ENCODE results near the gene TSPAN4. TPM values are rescaled to one million over a fixed set of nuclear protein-coding genes. Genes with fewer than 3 reads are reported as not detected.
A peak's percentile ranks its signal among the peaks of the same experiment; 100 is the strongest.

Gene TSPAN4
- total and polyA plus RNA-seq, 2 of the 13 experiments (the other 11 are each of a cell fraction or from before 2014, with no cell fraction given), result 31.7 to 68.3 TPM

DNA sequence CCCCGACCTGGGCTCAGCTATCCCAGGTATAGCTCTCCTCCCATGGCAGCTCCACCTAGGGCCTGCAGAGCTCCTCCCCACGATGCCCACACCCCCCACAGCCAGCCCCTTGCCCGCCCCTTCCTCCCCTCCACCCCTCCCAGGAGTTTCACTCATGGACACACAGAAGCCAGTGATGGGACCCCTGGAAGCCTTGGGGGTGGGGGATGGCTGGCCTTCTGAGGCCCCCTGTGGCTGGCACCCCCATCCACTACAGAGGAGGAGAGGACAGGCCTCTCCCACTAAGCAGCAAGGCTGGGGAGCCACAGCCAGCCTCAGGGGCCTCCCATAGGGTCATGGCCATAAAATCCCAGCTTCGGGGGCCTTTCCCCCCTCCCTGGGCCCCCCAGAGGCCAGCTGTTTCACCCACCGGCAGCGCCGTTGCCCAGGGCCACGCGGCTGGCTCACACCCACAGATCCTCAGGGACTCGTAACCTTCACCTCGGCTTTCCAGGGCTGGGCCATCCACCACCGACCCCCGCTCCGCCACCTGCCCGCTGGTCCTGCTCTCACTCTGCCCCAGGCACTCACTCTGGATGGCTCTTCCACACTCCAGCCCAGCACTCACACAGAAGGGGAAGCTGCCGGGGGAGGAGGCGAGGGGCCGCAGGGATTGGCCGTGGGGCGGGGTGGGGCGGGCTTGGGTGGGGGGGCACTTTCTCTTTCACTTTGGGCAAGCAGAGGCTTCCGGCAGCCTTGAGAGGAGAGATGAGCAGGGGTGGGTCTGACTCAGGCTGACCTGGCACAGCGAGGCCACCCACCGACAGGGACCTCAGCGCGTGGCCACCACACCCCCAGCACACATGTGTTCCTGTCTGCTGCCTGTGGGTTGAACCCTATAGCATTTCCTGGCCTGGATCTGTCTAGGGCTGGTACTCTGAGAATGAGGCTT is 46.8 kb upstream of the TSPAN4 start (continued):
- TF ChIP-seq YY1 (IDR thresholded peaks at IDR 0.05; ENCODE audit: insufficient read depth, insufficient replicate concordance, low read depth, low read length), result no peak
- no peak for TF ChIP-seq ZNF850 (CRISPR knock-in tag; conservative IDR thresholded peaks at IDR 0.05)
- TF ChIP-seq RXRB (CRISPR knock-in tag; IDR thresholded peaks at IDR 0.05; ENCODE audit: borderline replicate concordance), result no peak
- TF ChIP-seq, protein P1, sequence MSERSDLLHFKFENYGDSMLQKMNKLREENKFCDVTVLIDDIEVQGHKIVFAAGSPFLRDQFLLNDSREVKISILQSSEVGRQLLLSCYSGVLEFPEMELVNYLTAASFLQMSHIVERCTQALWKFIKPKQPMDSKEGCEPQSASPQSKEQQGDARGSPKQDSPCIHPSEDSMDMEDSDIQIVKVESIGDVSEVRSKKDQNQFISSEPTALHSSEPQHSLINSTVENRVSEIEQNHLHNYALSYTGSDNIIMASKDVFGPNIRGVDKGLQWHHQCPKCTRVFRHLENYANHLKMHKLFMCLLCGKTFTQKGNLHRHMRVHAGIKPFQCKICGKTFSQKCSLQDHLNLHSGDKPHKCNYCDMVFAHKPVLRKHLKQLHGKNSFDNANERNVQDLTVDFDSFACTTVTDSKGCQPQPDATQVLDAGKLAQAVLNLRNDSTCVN (CRISPR knock-in tag; IDR thresholded peaks at IDR 0.05; ENCODE audit: borderline replicate concordance), result no peak
- TF ChIP-seq, protein P2, sequence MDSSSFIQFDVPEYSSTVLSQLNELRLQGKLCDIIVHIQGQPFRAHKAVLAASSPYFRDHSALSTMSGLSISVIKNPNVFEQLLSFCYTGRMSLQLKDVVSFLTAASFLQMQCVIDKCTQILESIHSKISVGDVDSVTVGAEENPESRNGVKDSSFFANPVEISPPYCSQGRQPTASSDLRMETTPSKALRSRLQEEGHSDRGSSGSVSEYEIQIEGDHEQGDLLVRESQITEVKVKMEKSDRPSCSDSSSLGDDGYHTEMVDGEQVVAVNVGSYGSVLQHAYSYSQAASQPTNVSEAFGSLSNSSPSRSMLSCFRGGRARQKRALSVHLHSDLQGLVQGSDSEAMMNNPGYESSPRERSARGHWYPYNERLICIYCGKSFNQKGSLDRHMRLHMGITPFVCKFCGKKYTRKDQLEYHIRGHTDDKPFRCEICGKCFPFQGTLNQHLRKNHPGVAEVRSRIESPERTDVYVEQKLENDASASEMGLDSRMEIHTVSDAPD (CRISPR knock-in tag; IDR thresholded peaks at IDR 0.05), result no peak
- TF ChIP-seq ZBTB7B (CRISPR knock-in tag; IDR thresholded peaks at IDR 0.05), result no peak
- TF ChIP-seq, protein P3, sequence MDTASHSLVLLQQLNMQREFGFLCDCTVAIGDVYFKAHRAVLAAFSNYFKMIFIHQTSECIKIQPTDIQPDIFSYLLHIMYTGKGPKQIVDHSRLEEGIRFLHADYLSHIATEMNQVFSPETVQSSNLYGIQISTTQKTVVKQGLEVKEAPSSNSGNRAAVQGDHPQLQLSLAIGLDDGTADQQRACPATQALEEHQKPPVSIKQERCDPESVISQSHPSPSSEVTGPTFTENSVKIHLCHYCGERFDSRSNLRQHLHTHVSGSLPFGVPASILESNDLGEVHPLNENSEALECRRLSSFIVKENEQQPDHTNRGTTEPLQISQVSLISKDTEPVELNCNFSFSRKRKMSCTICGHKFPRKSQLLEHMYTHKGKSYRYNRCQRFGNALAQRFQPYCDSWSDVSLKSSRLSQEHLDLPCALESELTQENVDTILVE (CRISPR knock-in tag; IDR thresholded peaks at IDR 0.05), result no peak
- TF ChIP-seq POGZ (CRISPR knock-in tag; IDR thresholded peaks at IDR 0.05), result no peak
- TF ChIP-seq PHB2 (IDR thresholded peaks at IDR 0.05; ENCODE audit: partially characterized antibody), result no peak
- TF ChIP-seq ISL2 (CRISPR knock-in tag; IDR thresholded peaks at IDR 0.05), result no peak
- TF ChIP-seq SYNCRIP (IDR thresholded peaks at IDR 0.05; ENCODE audit: insufficient read depth, low read depth, low read length), result no peak
- no peak for TF ChIP-seq RFX3 (CRISPR knock-in tag; IDR thresholded peaks at IDR 0.05)
- TF ChIP-seq TCF12 (IDR thresholded peaks at IDR 0.05), result no peak
- TF ChIP-seq TCF12 (CRISPR knock-in tag; IDR thresholded peaks at IDR 0.05), result no peak
- TF ChIP-seq EZH2 (conservative IDR thresholded peaks at IDR 0.05; ENCODE audit: low read depth, low read length), result no peak
- no peak for TF ChIP-seq ZNF567 (CRISPR knock-in tag; IDR thresholded peaks at IDR 0.05; ENCODE audit: borderline replicate concordance)
- TF ChIP-seq, protein P4, sequence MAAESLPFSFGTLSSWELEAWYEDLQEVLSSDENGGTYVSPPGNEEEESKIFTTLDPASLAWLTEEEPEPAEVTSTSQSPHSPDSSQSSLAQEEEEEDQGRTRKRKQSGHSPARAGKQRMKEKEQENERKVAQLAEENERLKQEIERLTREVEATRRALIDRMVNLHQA (CRISPR knock-in tag; IDR thresholded peaks at IDR 0.05), result no peak
- TF ChIP-seq ATF7 (IDR thresholded peaks at IDR 0.05), result no peak
- no peak for TF ChIP-seq ATF7 (CRISPR knock-in tag; IDR thresholded peaks at IDR 0.05)
- TF ChIP-seq, protein P5, sequence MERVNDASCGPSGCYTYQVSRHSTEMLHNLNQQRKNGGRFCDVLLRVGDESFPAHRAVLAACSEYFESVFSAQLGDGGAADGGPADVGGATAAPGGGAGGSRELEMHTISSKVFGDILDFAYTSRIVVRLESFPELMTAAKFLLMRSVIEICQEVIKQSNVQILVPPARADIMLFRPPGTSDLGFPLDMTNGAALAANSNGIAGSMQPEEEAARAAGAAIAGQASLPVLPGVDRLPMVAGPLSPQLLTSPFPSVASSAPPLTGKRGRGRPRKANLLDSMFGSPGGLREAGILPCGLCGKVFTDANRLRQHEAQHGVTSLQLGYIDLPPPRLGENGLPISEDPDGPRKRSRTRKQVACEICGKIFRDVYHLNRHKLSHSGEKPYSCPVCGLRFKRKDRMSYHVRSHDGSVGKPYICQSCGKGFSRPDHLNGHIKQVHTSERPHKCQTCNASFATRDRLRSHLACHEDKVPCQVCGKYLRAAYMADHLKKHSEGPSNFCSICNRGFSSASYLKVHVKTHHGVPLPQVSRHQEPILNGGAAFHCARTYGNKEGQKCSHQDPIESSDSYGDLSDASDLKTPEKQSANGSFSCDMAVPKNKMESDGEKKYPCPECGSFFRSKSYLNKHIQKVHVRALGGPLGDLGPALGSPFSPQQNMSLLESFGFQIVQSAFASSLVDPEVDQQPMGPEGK (CRISPR knock-in tag; IDR thresholded peaks at IDR 0.05), result peak; percentile 17; the same call in 1 of the 2 replicates
- TF ChIP-seq, protein P6, sequence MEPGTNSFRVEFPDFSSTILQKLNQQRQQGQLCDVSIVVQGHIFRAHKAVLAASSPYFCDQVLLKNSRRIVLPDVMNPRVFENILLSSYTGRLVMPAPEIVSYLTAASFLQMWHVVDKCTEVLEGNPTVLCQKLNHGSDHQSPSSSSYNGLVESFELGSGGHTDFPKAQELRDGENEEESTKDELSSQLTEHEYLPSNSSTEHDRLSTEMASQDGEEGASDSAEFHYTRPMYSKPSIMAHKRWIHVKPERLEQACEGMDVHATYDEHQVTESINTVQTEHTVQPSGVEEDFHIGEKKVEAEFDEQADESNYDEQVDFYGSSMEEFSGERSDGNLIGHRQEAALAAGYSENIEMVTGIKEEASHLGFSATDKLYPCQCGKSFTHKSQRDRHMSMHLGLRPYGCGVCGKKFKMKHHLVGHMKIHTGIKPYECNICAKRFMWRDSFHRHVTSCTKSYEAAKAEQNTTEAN (CRISPR knock-in tag; conservative IDR thresholded peaks at IDR 0.05), result no peak
